ENCODE measurements around the gene KLK7.

GRCh38 chr19:51015691-51016267, 32.1 kb upstream of the KLK7 start:
- TF ChIP-seq CTCF (IDR thresholded peaks at IDR 0.05; ENCODE audit: borderline replicate concordance, extremely low read depth, low read length, poor library complexity, severe bottlenecking) (no peak), EZH2 (IDR thresholded peaks at IDR 0.05; ENCODE audit: borderline replicate concordance, low read depth, low read length, severe bottlenecking) (no peak)

All from DND-41 (cell line).